Panc1 (cell line): ENCODE data around the gene MED12L. TPM values are rescaled to one million over a fixed set of nuclear protein-coding genes. Genes with fewer than 3 reads are reported as not detected.

Source experiments
- ATAC-seq: fragments of 200-7000 bp; cut with Tn5 transposase; 2 replicates; pipeline ENCODE4 v1.9.1; 2020; ENCODE audit warnings: mild to moderate bottlenecking, moderate library complexity
- BruUV-seq: library from RNA; stranded (reverse); fragments of 400-500 nt; replicated peaks from 2 replicates; lab custom pipeline; 2021; lab: Mats Ljungman, UMichigan
- CTCF ChIA-PET: fragments of 300-600 bp; sonication (Branson Sonifier 250); formaldehyde crosslinking; loops from one replicate; lab custom pipeline; 2022; ENCODE audit warnings: antibody characterized with exemption; lab: Charles Lee
- POLR2A ChIA-PET: fragments of 300-600 bp; sonication (Branson Sonifier 250); formaldehyde crosslinking; loops from one replicate; lab custom pipeline; 2022; ENCODE audit warnings: antibody characterized with exemption; lab: Charles Lee
- DNase-seq: peaks from one replicate; pipeline ENCODE4 v3.0.0-alpha.2; 2010; ENCODE audit warnings: low read depth, low spot score
- H3K27ac ChIP-seq: 2 replicates; pipeline ENCODE4 v1.5.1; 2011; ENCODE audit warnings: mild to moderate bottlenecking, low read length, inconsistent platforms
- H3K27me3 ChIP-seq: fragments of 200-500 bp; sonication (Bioruptor generic); 2 replicates; pipeline ENCODE4 v1.6.0; 2014; ENCODE audit warnings: low read length, inconsistent platforms; ENCODE audit not compliant: control insufficient read depth, insufficient read depth
- H3K36me3 ChIP-seq: fragments of 200-500 bp; sonication (Bioruptor generic); 2 replicates; pipeline ENCODE4 v1.5.1; 2014; ENCODE audit warnings: inconsistent platforms, mild to moderate bottlenecking, low read length, moderate library complexity; ENCODE audit not compliant: control insufficient read depth, insufficient read depth
- H3K4me1 ChIP-seq: 2 replicates; pipeline ENCODE4 v1.5.1; 2011; ENCODE audit warnings: inconsistent platforms, mild to moderate bottlenecking, low read length, moderate library complexity; ENCODE audit not compliant: control insufficient read depth, insufficient read depth
- H3K4me3 ChIP-seq, 2 experiments: 2 replicates each; pipeline ENCODE4 v1.5.1; 2011 to 2012; ENCODE audit warnings: low read depth in 2 of 2, low read length in 2 of 2, mild to moderate bottlenecking in 2 of 2, inconsistent platforms in 1 of 2, moderate library complexity in 1 of 2
- H3K9me3 ChIP-seq: fragments of 200-500 bp; sonication (Bioruptor generic); 2 replicates; pipeline ENCODE4 v1.5.1; 2014; ENCODE audit warnings: low read depth, mild to moderate bottlenecking, inconsistent platforms, low read length, moderate library complexity; ENCODE audit not compliant: control insufficient read depth, insufficient read depth
- POLR2AphosphoS5 ChIP-seq: IDR thresholded peaks from 2 replicates; pipeline ENCODE4 v1.6.1; 2012; ENCODE audit warnings: mild to moderate bottlenecking, low read depth, low read length, moderate library complexity
- SIN3A ChIP-seq: IDR thresholded peaks from 2 replicates; pipeline ENCODE4 v1.6.1; 2012; ENCODE audit warnings: low read depth, mild to moderate bottlenecking, low read length, moderate library complexity, borderline replicate concordance; ENCODE audit not compliant: insufficient read depth
- TCF7L2 ChIP-seq: IDR thresholded peaks from 2 replicates; pipeline ENCODE4 v1.6.1; 2011; ENCODE audit warnings: mild to moderate bottlenecking, low read depth, low read length, inconsistent platforms
- in situ Hi-C: cut with HindIII; loops from 2 replicates; pipeline ENCODE4 v1.10.0; 2016; ENCODE audit warnings: low sequenced_read_pairs, low pct_unique_long_range_greater_than_20kb
- intact Hi-C: fragments of 100-400 bp; cut with micrococcal nuclease; formaldehyde crosslinking; loops from one replicate; pipeline ENCODE4 v1.10.0; 2022; ENCODE audit not compliant: unreplicated experiment
- total RNA-seq: library from RNA; stranded (reverse); gene quantifications from one replicate; pipeline ENCODE4 v1.2.1, GENCODE V29; 2021; ENCODE audit not compliant: unreplicated experiment
- TF ChIP-seq, protein P1 (sequence below): fragments of 450-650 bp; IDR thresholded peaks from 2 replicates; pipeline ENCODE4 v1.5.1; 2017; ENCODE audit warnings: mild to moderate bottlenecking
- TF ChIP-seq, protein P2 (sequence below), 2 experiments: IDR thresholded peaks; 2 replicates each; pipeline ENCODE4 v1.6.1; 2011 to 2012; ENCODE audit warnings: low read depth in 2 of 2, control low read depth in 1 of 2, low read length in 1 of 2, mild to moderate bottlenecking in 1 of 2, moderate library complexity in 1 of 2; ENCODE audit not compliant: insufficient read depth in 1 of 2

MED12L gene
- total RNA-seq, 1 experiment from 2014 or later = 2.8 TPM

DNA sequence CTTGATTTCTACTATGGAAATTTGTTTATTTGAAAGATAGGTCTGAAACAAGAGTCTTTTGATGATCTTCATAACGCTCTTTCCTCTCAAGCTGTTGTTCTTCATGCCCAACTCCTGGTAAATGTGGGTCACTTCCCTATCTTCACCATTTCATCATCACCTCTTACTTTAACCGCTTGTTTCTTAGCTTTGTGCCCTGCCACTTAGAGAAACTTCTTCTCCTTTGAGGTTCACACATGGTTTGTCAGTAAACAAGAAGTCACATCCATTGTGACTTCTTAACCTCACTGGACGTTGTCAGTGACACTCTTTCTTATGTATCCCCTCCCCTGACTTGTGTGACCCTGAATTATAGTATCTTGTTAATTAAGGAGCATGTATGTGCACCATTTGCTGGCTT, 260.8 kb downstream of the MED12L start:
- Histone ChIP-seq H3K4me3 (no peak overlapping the region), H3K4me1 (no peaks in the 10 kb centered on the region), H3K27me3 (no peaks in the 10 kb centered on the region; the same call in 1 of the 2 replicates), H3K27ac (no peak overlapping the region), H3K9me3 (no peaks in the 10 kb centered on the region), H3K36me3 (no peaks in the 10 kb centered on the region)
- POLR2A ChIA-PET = no interaction called here
- ATAC-seq = no peak
- CTCF ChIA-PET = no interaction called here
- BruUV-seq = no TSS peak
- in situ Hi-C loops = no loop called here
- no peak for DNase-seq
- intact Hi-C loops = no loop called here
- TF ChIP-seq SIN3A = no peak
- TF ChIP-seq POLR2AphosphoS5 = no peak
- TF ChIP-seq, protein P1, sequence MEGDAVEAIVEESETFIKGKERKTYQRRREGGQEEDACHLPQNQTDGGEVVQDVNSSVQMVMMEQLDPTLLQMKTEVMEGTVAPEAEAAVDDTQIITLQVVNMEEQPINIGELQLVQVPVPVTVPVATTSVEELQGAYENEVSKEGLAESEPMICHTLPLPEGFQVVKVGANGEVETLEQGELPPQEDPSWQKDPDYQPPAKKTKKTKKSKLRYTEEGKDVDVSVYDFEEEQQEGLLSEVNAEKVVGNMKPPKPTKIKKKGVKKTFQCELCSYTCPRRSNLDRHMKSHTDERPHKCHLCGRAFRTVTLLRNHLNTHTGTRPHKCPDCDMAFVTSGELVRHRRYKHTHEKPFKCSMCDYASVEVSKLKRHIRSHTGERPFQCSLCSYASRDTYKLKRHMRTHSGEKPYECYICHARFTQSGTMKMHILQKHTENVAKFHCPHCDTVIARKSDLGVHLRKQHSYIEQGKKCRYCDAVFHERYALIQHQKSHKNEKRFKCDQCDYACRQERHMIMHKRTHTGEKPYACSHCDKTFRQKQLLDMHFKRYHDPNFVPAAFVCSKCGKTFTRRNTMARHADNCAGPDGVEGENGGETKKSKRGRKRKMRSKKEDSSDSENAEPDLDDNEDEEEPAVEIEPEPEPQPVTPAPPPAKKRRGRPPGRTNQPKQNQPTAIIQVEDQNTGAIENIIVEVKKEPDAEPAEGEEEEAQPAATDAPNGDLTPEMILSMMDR = no peak
- TF ChIP-seq, protein P2, sequence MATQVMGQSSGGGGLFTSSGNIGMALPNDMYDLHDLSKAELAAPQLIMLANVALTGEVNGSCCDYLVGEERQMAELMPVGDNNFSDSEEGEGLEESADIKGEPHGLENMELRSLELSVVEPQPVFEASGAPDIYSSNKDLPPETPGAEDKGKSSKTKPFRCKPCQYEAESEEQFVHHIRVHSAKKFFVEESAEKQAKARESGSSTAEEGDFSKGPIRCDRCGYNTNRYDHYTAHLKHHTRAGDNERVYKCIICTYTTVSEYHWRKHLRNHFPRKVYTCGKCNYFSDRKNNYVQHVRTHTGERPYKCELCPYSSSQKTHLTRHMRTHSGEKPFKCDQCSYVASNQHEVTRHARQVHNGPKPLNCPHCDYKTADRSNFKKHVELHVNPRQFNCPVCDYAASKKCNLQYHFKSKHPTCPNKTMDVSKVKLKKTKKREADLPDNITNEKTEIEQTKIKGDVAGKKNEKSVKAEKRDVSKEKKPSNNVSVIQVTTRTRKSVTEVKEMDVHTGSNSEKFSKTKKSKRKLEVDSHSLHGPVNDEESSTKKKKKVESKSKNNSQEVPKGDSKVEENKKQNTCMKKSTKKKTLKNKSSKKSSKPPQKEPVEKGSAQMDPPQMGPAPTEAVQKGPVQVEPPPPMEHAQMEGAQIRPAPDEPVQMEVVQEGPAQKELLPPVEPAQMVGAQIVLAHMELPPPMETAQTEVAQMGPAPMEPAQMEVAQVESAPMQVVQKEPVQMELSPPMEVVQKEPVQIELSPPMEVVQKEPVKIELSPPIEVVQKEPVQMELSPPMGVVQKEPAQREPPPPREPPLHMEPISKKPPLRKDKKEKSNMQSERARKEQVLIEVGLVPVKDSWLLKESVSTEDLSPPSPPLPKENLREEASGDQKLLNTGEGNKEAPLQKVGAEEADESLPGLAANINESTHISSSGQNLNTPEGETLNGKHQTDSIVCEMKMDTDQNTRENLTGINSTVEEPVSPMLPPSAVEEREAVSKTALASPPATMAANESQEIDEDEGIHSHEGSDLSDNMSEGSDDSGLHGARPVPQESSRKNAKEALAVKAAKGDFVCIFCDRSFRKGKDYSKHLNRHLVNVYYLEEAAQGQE (IDR thresholded peaks at IDR 0.05; ENCODE audit: insufficient read depth in 1 of 2, low read depth in 2 of 2, low read length in 1 of 2) = no peak
- TF ChIP-seq TCF7L2 = no peak

DNA sequence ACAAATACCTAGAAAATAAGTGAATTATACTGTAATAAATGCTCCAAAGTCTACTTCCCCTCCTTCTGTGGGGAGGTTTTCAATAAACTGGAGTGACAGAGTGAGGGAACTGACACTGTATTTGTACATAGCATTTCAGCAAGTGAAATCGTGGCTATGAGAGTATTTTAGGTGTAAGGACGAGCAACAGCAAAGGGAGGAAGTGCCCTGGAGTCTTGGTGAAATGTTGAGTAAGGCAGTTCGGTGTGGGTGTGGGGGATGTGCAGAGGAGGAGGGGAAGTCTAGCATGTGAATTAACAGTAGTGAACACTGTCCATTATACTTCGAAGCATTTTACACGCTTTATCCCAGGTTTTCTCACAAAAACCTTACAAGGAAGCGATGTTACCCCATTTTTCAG, 262.0 kb downstream of the MED12L start:
- in situ Hi-C loops (no loop called here), intact Hi-C loops (no loop called here)
- ATAC-seq (no peak), DNase-seq (no peak)
- TF ChIP-seq, protein P1 = no peak
- TF ChIP-seq POLR2AphosphoS5 = no peak
- no peak for TF ChIP-seq TCF7L2
- TF ChIP-seq SIN3A = no peak
- TF ChIP-seq, protein P2 (IDR thresholded peaks at IDR 0.05; ENCODE audit: insufficient read depth in 1 of 2, low read depth in 2 of 2, low read length in 1 of 2) = no peak
- no TSS peak for BruUV-seq
- H3K4me3 ChIP-seq = no peak overlapping the region
- H3K27ac ChIP-seq = no peak overlapping the region
- H3K9me3 ChIP-seq = no peaks in the 10 kb centered on the region
- ChIA-PET POLR2A (interaction anchor here (0.6 kb wide), 1 partner anchor 20 kb away, joined by 3 read pairs; no protein-coding TSS in a partner anchor), CTCF (no interaction called here)
- no peaks in the 10 kb centered on the region for H3K36me3 ChIP-seq
- H3K27me3 ChIP-seq = no peaks in the 10 kb centered on the region; the same call in 1 of the 2 replicates
- H3K4me1 ChIP-seq = no peaks in the 10 kb centered on the region
